Measurements from ENCODE around the gene HAGH. TPM values are rescaled to one million over a fixed set of nuclear protein-coding genes. Genes with fewer than 3 reads are reported as not detected.

Gene HAGH
- total RNA-seq, 1 experiment from 2014 or later, result 36.0 TPM

DNA sequence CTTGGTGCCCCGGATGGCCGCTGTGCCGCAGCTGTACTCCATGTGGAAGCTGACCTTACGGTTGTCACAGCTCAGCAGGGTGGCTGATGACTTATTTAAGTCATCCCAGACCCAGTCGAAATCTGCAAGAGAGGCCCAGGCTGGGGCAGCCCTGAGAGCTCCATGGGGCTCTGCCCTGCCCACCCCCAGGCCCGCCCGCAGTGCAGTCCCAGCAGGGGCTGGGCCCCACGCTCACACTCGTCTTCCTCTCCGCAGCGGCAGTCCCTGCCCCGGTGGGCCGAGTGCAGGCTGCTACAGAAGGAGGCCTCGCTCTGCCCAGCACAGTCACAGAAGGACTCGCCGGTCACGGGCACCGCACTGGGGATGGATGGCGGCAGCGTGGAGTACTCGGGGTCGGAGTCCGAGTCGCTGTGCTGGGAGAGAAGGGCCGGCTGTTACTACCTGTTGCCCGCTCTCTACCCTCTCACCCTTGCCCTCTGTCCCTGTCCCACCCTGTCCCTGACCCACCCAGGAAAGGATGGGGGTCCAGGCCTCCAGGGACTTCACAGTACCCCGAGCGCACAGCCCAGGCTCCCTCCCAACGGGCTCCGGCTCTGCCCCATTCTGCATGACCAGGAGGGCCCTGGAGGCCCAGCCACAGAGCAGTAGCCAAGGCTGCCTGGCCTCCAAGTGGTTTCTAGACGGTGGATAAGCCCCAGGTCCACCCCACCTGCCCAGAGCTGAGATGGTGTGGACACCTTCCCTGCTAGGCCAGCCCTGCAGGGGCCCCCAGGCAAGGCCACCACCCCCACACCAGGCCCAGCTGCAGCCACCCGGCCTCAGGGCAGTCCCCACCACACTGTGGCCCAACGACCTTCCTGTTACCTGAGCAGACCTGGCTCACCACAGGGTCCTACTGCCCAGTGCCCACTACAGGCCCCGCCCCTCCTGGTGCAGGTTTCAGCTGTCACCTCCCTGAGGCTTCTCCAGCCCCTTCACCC is 48.1 kb downstream of the HAGH start:
- peaks cover 7% of the 10 kb centered on the region for H3K4me1 Mint-ChIP-seq
- ChIA-PET CTCF (interaction anchor here (1.2 to 1.3 kb wide), 3 partner anchors 15 to 238 kb away, joined by 3 to 4 read pairs (median 3); no protein-coding TSS in a partner anchor), POLR2A (no interaction called here)
- no peak for ATAC-seq
- no peak overlapping the region for H3K27ac Mint-ChIP-seq
- no peaks in the 10 kb centered on the region for H3K9me3 Mint-ChIP-seq
- H3K27me3 Mint-ChIP-seq (ENCODE audit: low read depth), result no peaks in the 10 kb centered on the region
- no peak for DNase-seq (ENCODE audit: low spot score)
- no peak for TF ChIP-seq NFE2L1 (CRISPR knock-in tag; IDR thresholded peaks at IDR 0.05)
- TF ChIP-seq ESRRA (CRISPR knock-in tag; IDR thresholded peaks at IDR 0.05; ENCODE audit: borderline replicate concordance), result no peak
- TF ChIP-seq ZNF121 (CRISPR knock-in tag; IDR thresholded peaks at IDR 0.05), result 0 out of 2 replicates have a peak, but pooled peaks have one; percentile 32
- TF ChIP-seq E2F4 (CRISPR knock-in tag; IDR thresholded peaks at IDR 0.05; ENCODE audit: borderline replicate concordance, low read depth), result no peak
- H3K36me3 Mint-ChIP-seq, result no peaks in the 10 kb centered on the region
- H3K4me3 Mint-ChIP-seq, result no peak overlapping the region

DNA sequence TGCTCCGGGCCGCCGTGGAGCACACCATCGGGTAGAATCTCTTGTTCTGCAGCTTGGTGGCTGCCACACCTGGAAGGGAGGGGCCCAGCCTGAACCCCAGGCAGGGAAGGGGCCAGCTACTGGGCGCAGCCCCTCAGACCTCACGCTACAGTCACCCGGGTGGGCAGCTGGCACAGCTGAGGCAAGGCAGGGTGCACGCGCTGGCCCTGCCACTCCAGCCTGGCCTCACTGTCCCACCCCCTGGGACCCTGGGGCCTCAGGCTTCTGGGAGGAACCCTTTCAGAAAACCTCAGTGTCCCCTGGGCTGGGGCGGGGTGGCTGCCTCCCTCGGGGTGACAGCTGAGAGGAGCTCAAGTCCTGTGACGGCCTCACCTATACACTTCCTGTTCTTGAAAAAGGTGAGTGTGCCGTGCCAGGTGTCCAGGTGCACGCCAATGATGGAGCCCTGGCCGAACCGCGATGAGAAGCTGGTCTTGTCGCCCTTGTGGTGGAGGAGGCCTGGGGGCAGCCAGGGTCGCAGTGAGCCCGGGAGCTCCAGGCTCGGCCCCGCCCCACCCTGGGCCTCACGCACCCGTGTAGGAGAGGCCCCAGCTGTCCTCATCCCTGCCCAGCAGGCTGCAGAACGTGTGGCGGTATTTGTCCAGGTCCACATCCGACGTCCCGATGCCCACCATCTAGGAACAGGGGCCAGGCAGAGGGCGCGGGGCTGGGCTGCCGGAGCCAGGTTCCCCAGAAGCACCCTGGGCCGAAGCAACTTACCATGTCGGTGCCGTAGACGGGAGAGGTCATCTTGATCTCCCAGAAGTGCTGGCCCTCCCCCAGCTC is 49.0 kb downstream of the HAGH start:
- no peaks in the 10 kb centered on the region for H3K9me3 Mint-ChIP-seq
- TF ChIP-seq SMAD3 (CRISPR knock-in tag; IDR thresholded peaks at IDR 0.05; ENCODE audit: borderline replicate concordance) (no peak), SP1 (CRISPR knock-in tag; conservative IDR thresholded peaks at IDR 0.05) (no peak), RELA (CRISPR knock-in tag; IDR thresholded peaks at IDR 0.05; ENCODE audit: borderline replicate concordance) (no peak), ZNF219 (CRISPR knock-in tag; IDR thresholded peaks at IDR 0.05; ENCODE audit: borderline replicate concordance) (no peak), FOXJ3 (CRISPR knock-in tag; IDR thresholded peaks at IDR 0.05; ENCODE audit: borderline replicate concordance) (no peak), USF2 (CRISPR knock-in tag; IDR thresholded peaks at IDR 0.05) (no peak), JUN (CRISPR knock-in tag; IDR thresholded peaks at IDR 0.05) (no peak), ATF2 (CRISPR knock-in tag; IDR thresholded peaks at IDR 0.05; ENCODE audit: borderline replicate concordance, low read depth) (no peak), TCF7 (CRISPR knock-in tag; IDR thresholded peaks at IDR 0.05; ENCODE audit: low read depth) (no peak), NFYB (CRISPR knock-in tag; conservative IDR thresholded peaks at IDR 0.05; ENCODE audit: low read depth) (no peak), NFE2L1 (CRISPR knock-in tag; IDR thresholded peaks at IDR 0.05) (no peak), ATF6 (CRISPR knock-in tag; IDR thresholded peaks at IDR 0.05) (no peak)
- TF ChIP-seq, protein P1, sequence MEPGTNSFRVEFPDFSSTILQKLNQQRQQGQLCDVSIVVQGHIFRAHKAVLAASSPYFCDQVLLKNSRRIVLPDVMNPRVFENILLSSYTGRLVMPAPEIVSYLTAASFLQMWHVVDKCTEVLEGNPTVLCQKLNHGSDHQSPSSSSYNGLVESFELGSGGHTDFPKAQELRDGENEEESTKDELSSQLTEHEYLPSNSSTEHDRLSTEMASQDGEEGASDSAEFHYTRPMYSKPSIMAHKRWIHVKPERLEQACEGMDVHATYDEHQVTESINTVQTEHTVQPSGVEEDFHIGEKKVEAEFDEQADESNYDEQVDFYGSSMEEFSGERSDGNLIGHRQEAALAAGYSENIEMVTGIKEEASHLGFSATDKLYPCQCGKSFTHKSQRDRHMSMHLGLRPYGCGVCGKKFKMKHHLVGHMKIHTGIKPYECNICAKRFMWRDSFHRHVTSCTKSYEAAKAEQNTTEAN (CRISPR knock-in tag; IDR thresholded peaks at IDR 0.05), result no peak
- TF ChIP-seq, protein P2, sequence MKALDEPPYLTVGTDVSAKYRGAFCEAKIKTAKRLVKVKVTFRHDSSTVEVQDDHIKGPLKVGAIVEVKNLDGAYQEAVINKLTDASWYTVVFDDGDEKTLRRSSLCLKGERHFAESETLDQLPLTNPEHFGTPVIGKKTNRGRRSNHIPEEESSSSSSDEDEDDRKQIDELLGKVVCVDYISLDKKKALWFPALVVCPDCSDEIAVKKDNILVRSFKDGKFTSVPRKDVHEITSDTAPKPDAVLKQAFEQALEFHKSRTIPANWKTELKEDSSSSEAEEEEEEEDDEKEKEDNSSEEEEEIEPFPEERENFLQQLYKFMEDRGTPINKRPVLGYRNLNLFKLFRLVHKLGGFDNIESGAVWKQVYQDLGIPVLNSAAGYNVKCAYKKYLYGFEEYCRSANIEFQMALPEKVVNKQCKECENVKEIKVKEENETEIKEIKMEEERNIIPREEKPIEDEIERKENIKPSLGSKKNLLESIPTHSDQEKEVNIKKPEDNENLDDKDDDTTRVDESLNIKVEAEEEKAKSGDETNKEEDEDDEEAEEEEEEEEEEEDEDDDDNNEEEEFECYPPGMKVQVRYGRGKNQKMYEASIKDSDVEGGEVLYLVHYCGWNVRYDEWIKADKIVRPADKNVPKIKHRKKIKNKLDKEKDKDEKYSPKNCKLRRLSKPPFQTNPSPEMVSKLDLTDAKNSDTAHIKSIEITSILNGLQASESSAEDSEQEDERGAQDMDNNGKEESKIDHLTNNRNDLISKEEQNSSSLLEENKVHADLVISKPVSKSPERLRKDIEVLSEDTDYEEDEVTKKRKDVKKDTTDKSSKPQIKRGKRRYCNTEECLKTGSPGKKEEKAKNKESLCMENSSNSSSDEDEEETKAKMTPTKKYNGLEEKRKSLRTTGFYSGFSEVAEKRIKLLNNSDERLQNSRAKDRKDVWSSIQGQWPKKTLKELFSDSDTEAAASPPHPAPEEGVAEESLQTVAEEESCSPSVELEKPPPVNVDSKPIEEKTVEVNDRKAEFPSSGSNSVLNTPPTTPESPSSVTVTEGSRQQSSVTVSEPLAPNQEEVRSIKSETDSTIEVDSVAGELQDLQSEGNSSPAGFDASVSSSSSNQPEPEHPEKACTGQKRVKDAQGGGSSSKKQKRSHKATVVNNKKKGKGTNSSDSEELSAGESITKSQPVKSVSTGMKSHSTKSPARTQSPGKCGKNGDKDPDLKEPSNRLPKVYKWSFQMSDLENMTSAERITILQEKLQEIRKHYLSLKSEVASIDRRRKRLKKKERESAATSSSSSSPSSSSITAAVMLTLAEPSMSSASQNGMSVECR (CRISPR knock-in tag; IDR thresholded peaks at IDR 0.05; ENCODE audit: borderline replicate concordance), result no peak
- no peak overlapping the region for H3K4me3 Mint-ChIP-seq
- no peaks in the 10 kb centered on the region for H3K27me3 Mint-ChIP-seq (ENCODE audit: low read depth)
- H3K27ac Mint-ChIP-seq, result no peak overlapping the region
- H3K4me1 Mint-ChIP-seq, result peaks cover 7% of the 10 kb centered on the region
- H3K36me3 Mint-ChIP-seq, result no peaks in the 10 kb centered on the region
- CTCF ChIA-PET, result interaction anchor here (1.2 to 1.3 kb wide), 3 partner anchors 14 to 239 kb away, joined by 3 to 4 read pairs (median 3); no protein-coding TSS in a partner anchor
- POLR2A ChIA-PET, result no interaction called here
- ATAC-seq (no peak), DNase-seq (ENCODE audit: low spot score) (no peak)

Measured in WTC11 (cell line).